Upper lobe of left lung (tissue), 4 donors: ENCODE measurements around the gene KANSL1.

Experiments
- CTCF ChIP-seq, 6 experiments: fragments of 450-650 bp in 4 of 6; fragments of 200-600 bp in 2 of 6; sonication (generic) in 2 of 6; IDR thresholded peaks; one replicate each; pipeline ENCODE4 v1.5.1; 2016 to 2019; ENCODE audit warnings: antibody characterized with exemption in 6 of 6
- EP300 ChIP-seq, 4 donors: sonication (generic); formaldehyde crosslinking; IDR thresholded peaks; one replicate each; pipeline ENCODE4 v1.5.1; 2017; ENCODE audit warnings: antibody characterized with exemption in 4 of 4, control low read depth in 2 of 4
- POLR2AphosphoS5 ChIP-seq, 2 donors: sonication (generic); formaldehyde crosslinking; IDR thresholded peaks; one replicate each; pipeline ENCODE4 v1.5.1; 2017; ENCODE audit warnings: antibody characterized with exemption in 2 of 2

GRCh38 chr17:46122486-46122871, 70.8 kb downstream of the KANSL1 start:
- no peak for TF ChIP-seq CTCF (IDR thresholded peaks at IDR 0.05)
- TF ChIP-seq POLR2AphosphoS5 (IDR thresholded peaks at IDR 0.05): no peak
- TF ChIP-seq EP300 (IDR thresholded peaks at IDR 0.05): no peak
